ENCODE results near the gene BACE1-AS. TPM values are rescaled to one million over a fixed set of nuclear protein-coding genes. Genes with fewer than 3 reads are reported as not detected.
"Not testable (repeated sequence)": the region's sequence is repeated elsewhere in the genome, so short reads cannot be mapped to it uniquely, and the experiment has no call there.

The BACE1-AS gene
- total RNA-seq, 1 donor from 2014 or later = 17.6 TPM

DNA sequence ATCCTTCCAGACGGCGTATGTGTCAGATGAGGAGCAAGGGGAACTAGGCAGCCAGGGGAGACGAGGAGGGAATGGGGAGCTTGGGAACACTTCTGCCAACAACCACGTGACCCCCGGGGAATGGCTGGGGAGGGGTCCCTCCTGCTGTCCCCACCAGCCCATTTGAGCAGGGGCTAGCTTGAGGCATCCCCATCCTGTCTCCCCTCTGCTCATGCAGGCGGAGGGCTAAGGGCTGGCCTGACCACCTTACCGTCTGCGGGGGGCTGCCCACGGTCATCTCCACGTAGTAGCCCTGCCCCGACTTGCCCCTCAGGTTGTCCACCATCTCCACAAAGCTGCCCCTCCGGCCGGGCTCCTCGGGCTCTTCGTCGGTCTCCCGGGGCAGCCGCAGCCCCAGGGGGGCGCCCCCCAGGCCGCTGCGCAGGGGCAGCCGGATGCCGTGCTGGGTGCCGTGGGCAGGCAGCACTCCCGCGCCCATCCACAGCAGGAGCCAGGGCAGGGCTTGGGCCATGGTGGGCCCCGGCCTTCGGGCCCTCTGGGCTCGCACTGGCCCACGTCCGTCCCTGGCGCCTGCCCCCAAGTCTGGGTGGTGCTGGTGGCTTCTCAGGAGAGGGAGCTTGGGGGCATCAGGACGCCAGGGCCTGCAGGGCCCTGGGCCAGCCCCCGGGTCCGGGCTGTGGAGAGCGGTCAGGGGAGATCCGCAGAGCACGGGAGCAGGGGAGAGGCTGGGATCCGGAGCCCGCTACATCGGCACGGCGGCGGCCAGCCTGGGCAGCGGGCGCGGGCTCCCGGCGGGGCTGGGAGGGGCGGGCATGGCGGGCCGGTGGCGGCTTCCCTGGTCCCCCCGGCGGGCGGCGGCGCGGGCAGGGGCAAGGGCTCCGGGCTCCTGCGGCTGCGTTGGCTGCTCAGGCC, 24.4 kb downstream of the BACE1-AS start:
- H3K27ac Mint-ChIP-seq (ENCODE audit: unreplicated experiment) = no peak overlapping the region
- no peaks in the 10 kb centered on the region for H3K27me3 Mint-ChIP-seq (ENCODE audit: low read depth)
- TF ChIP-seq, protein P1, sequence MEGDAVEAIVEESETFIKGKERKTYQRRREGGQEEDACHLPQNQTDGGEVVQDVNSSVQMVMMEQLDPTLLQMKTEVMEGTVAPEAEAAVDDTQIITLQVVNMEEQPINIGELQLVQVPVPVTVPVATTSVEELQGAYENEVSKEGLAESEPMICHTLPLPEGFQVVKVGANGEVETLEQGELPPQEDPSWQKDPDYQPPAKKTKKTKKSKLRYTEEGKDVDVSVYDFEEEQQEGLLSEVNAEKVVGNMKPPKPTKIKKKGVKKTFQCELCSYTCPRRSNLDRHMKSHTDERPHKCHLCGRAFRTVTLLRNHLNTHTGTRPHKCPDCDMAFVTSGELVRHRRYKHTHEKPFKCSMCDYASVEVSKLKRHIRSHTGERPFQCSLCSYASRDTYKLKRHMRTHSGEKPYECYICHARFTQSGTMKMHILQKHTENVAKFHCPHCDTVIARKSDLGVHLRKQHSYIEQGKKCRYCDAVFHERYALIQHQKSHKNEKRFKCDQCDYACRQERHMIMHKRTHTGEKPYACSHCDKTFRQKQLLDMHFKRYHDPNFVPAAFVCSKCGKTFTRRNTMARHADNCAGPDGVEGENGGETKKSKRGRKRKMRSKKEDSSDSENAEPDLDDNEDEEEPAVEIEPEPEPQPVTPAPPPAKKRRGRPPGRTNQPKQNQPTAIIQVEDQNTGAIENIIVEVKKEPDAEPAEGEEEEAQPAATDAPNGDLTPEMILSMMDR (conservative IDR thresholded peaks at IDR 0.05) = no peak
- H3K36me3 Mint-ChIP-seq (ENCODE audit: low read depth) = no peaks in the 10 kb centered on the region
- no peaks in the 10 kb centered on the region for H3K9me3 Mint-ChIP-seq
- no peak for DNase-seq (ENCODE audit: low read depth, low spot score)
- peaks cover 28% of the 10 kb centered on the region for H3K4me1 Mint-ChIP-seq
- peak overlapping the region; percentile 89 for H3K4me3 Mint-ChIP-seq

DNA sequence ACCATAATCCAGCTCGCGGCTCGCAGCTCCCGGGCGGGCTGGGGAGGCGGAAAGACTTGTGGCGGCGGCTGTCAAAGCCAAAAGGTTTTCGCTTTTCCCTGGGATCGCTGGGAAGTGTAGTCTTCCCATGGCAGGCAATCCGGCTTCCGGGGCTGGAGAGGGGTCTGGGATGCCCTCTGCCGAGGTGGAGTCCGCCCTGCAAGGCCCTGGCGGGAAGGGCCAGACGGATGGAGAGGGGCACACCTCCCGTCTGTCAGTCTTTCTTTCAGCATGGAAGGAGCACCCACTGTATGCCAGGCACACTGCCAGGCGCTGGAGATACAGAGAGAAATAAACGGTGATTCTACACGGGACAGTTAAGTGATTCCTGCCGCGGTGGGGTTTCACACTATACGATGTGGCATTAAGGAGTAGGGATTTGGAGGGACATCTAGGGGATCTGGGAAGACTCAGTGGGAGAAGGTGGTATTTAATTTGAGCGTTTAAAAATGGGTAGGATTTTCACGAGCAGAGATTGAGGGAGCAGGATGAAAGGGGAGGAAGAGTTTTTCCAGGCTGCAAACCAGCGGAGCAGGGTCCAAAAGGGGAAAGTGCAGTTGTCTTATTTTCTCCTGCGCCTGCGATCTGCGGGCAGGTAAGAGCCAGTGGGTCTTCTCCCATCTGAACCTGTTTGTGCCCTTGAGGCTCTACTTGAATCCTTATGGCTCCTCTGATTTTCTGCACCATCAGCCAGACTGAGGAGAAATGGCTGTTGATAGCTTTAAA, 25.2 kb downstream of the BACE1-AS start, which contains the start of gene BACE1:
BACE1 (minus strand) TSS at position 60 of the 765 bp plus-strand sequence. CDS start 461 bp downstream, outside the sequence.
- peaks cover 28% of the 10 kb centered on the region for H3K4me1 Mint-ChIP-seq
- DNase-seq (ENCODE audit: low read depth, low spot score) = peak; percentile 76
- H3K9me3 Mint-ChIP-seq = no peaks in the 10 kb centered on the region

DNA sequence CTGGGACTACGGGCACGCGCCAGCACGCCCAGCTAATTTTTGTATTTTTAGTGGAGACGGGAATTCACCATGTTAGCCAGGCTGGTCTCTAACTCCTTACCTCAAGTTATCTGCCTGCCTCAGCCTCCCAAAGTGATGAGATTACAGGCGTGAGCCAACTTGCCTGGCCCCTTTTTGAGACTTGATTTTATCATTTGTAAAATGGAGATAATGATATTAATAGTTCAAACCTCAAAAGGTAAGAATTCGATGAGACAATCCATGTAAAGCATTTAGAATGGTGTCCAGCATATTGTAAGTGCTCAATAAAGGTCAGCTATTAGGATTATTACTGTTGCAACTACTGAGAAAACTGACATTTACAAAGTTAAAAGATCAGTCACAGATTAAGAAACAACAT, 27.6 kb downstream of the BACE1-AS start:
- TF ChIP-seq, protein P1 (conservative IDR thresholded peaks at IDR 0.05) = no peak
- H3K9me3 Mint-ChIP-seq = no peaks in the 10 kb centered on the region
- peaks cover 21% of the 10 kb centered on the region for H3K4me1 Mint-ChIP-seq
- H3K27ac Mint-ChIP-seq (ENCODE audit: unreplicated experiment) = no peak overlapping the region
- no peak overlapping the region for H3K4me3 Mint-ChIP-seq
- no peaks in the 10 kb centered on the region for H3K27me3 Mint-ChIP-seq (ENCODE audit: low read depth)
- DNase-seq (ENCODE audit: low read depth, low spot score) = no peak
- no peaks in the 10 kb centered on the region for H3K36me3 Mint-ChIP-seq (ENCODE audit: low read depth)

More for the DNA sequence above, 25.2 kb downstream of the BACE1-AS start, which contains the start of gene BACE1:
- TF ChIP-seq, protein P1 (conservative IDR thresholded peaks at IDR 0.05) = no peak
- H3K27ac Mint-ChIP-seq (ENCODE audit: unreplicated experiment) = peak within 1 kb of the TSS; percentile 13
- no peaks in the 10 kb centered on the region for H3K36me3 Mint-ChIP-seq (ENCODE audit: low read depth)
- H3K4me3 Mint-ChIP-seq = peak within 1 kb of the TSS; percentile 89
- H3K27me3 Mint-ChIP-seq (ENCODE audit: low read depth) = no peaks in the 10 kb centered on the region

DNA sequence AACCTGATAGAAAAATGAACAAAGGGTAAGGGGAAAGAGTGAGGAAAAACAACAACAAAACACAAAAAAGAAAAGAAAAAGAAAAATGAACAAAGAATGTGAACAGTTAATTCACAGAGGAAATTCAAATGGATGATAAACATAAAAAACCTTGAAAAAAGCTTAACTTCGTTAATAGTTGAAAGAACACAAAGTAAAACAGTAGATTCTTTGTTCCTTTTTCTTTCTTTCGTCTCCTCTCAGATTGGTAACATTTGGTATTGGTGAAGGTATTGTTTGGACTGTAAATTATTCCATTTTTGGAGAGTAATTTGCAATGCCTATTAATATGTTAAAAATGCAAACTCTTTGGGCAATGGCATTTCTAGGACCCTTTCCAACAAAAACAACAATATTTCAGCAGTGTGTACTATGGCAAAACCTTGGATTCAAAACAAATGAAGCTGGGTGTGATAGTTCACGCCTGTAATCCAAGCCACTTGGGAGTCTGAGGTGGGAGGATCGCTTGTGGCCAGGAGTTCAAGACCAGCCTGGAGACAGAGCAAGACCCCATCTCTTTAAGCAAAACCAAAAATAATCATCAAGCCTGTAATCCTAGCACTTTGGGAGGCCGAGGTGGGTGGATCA, 28.2 kb downstream of the BACE1-AS start:
- Mint-ChIP-seq H3K9me3 (no peaks in the 10 kb centered on the region), H3K4me3 (no peak overlapping the region), H3K4me1 (peaks cover 15% of the 10 kb centered on the region), H3K36me3 (ENCODE audit: low read depth) (no peaks in the 10 kb centered on the region), H3K27me3 (ENCODE audit: low read depth) (no peaks in the 10 kb centered on the region), H3K27ac (ENCODE audit: unreplicated experiment) (no peak overlapping the region)
- TF ChIP-seq, protein P1 (conservative IDR thresholded peaks at IDR 0.05) = no peak
- DNase-seq (ENCODE audit: low read depth, low spot score) = no peak

DNA sequence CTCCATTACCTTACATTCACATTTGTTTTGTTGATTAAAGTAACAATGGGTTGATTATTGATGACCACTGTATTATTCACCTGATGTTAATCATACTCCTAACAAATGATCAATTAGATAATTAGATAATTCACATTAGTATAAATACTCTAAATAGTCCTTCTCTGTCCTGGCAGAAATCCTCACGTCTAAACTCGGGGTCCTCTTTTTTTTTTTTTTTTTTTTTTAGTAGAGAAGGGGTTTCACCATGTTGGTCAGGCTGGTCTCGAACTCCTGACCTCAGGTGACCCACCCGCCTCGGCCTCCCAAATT, 36.1 kb downstream of the BACE1-AS start:
- H3K27ac Mint-ChIP-seq (ENCODE audit: unreplicated experiment); H3K4me3 Mint-ChIP-seq; H3K9me3 Mint-ChIP-seq: not testable (repeated sequence)

More for the DNA sequence above, 36.1 kb downstream of the BACE1-AS start:
- not testable (repeated sequence) for H3K4me1 Mint-ChIP-seq; DNase-seq (ENCODE audit: low read depth, low spot score); H3K36me3 Mint-ChIP-seq (ENCODE audit: low read depth); H3K27me3 Mint-ChIP-seq (ENCODE audit: low read depth)
